DND-41 (cell line): ENCODE results near the gene DLX2.
"Not testable (repeated sequence)": the region's sequence is repeated elsewhere in the genome, so short reads cannot be mapped to it uniquely, and the experiment has no call there.

ENCODE experiments used
- ATAC-seq: fragments of 200-7000 bp; cut with Tn5 transposase; 3 replicates; pipeline ENCODE4 v1.9.1; 2021; ENCODE audit warnings: low read depth; ENCODE audit not compliant: insufficient read depth
- DNase-seq: peaks from one replicate; pipeline ENCODE4 v3.0.0-alpha.2; 2020
- H2AFZ ChIP-seq: 2 replicates; pipeline ENCODE4 v1.6.0; 2012; ENCODE audit warnings: low read depth, low read length
- H3K27ac ChIP-seq: 2 replicates; pipeline ENCODE4 v1.5.1; 2012; ENCODE audit warnings: low read length, inconsistent platforms
- H3K27me3 ChIP-seq: fragments of 200-600 bp; sonication (generic); 2 replicates; pipeline ENCODE4 v1.6.0; 2012; ENCODE audit warnings: low read length, mild to moderate bottlenecking, inconsistent platforms; ENCODE audit not compliant: insufficient read depth, poor library complexity
- H3K36me3 ChIP-seq: 2 replicates; pipeline ENCODE4 v1.5.1; 2012; ENCODE audit warnings: low read length, inconsistent platforms; ENCODE audit not compliant: insufficient read depth
- H3K4me1 ChIP-seq: 2 replicates; pipeline ENCODE4 v1.5.1; 2012; ENCODE audit warnings: mild to moderate bottlenecking, low read length; ENCODE audit not compliant: insufficient read depth
- H3K4me2 ChIP-seq: 2 replicates; pipeline ENCODE4 v1.6.0; 2012; ENCODE audit warnings: mild to moderate bottlenecking, moderate library complexity, low read length, inconsistent platforms; ENCODE audit not compliant: insufficient read depth
- H3K4me3 ChIP-seq, 2 experiments: fragments of 200-600 bp in 1 of 2; shearing (Covaris generic) in 1 of 2; 2 replicates each; pipeline ENCODE4 v1.5.1; 2012 to 2016; ENCODE audit warnings: inconsistent platforms in 2 of 2, low read length in 2 of 2, mild to moderate bottlenecking in 2 of 2, low read depth in 1 of 2, moderate library complexity in 1 of 2
- H3K79me2 ChIP-seq: 2 replicates; pipeline ENCODE4 v1.6.0; 2012; ENCODE audit warnings: low read length, inconsistent platforms; ENCODE audit not compliant: insufficient read depth
- H3K9ac ChIP-seq: 2 replicates; pipeline ENCODE4 v1.6.0; 2012; ENCODE audit warnings: low read depth, mild to moderate bottlenecking, inconsistent platforms, low read length, moderate library complexity
- H3K9me3 ChIP-seq: 2 replicates; pipeline ENCODE4 v1.5.1; 2012; ENCODE audit warnings: low read length, moderate library complexity, mild to moderate bottlenecking, inconsistent platforms; ENCODE audit not compliant: insufficient read depth, severe bottlenecking
- H4K20me1 ChIP-seq: 2 replicates; pipeline ENCODE4 v1.6.0; 2012; ENCODE audit warnings: low read length; ENCODE audit not compliant: insufficient read depth
- EZH2 ChIP-seq: IDR thresholded peaks from 3 replicates; pipeline ENCODE4 v1.6.1; 2012; ENCODE audit warnings: borderline replicate concordance, low read depth, mild to moderate bottlenecking, moderate library complexity, low read length, inconsistent platforms; ENCODE audit not compliant: severe bottlenecking
- TF ChIP-seq, protein P1 (sequence below): IDR thresholded peaks from 2 replicates; pipeline ENCODE4 v1.5.1; 2012; ENCODE audit warnings: borderline replicate concordance, low read length, moderate library complexity, mild to moderate bottlenecking; ENCODE audit not compliant: poor library complexity, severe bottlenecking; ENCODE audit errors: extremely low read depth

The DLX2 gene

DNA sequence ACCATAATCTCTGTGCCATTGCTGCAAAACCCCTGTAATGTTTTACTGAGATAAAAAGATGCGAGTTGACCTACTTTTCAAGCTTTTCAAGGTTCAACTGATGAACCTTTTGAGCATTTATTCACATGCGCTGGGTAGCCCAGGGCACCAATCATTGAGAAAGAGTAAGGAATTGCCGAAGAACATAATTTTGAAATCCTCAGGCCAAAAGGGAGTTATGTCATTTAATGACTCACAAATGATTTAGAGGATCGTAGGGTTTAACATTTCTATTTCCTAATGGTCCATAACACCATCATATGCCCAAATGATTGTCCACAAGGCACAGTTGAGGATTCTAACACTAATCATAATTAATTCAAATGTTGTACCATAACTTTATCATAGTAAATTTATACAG lies 37.6 kb downstream of the DLX2 start:
- H3K4me1 ChIP-seq: no peaks in the 10 kb centered on the region
- no peaks in the 10 kb centered on the region for H3K9me3 ChIP-seq
- H4K20me1 ChIP-seq: no peaks in the 10 kb centered on the region
- TF ChIP-seq, protein P1, sequence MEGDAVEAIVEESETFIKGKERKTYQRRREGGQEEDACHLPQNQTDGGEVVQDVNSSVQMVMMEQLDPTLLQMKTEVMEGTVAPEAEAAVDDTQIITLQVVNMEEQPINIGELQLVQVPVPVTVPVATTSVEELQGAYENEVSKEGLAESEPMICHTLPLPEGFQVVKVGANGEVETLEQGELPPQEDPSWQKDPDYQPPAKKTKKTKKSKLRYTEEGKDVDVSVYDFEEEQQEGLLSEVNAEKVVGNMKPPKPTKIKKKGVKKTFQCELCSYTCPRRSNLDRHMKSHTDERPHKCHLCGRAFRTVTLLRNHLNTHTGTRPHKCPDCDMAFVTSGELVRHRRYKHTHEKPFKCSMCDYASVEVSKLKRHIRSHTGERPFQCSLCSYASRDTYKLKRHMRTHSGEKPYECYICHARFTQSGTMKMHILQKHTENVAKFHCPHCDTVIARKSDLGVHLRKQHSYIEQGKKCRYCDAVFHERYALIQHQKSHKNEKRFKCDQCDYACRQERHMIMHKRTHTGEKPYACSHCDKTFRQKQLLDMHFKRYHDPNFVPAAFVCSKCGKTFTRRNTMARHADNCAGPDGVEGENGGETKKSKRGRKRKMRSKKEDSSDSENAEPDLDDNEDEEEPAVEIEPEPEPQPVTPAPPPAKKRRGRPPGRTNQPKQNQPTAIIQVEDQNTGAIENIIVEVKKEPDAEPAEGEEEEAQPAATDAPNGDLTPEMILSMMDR: no peak
- no peak for TF ChIP-seq EZH2
- no peaks in the 10 kb centered on the region for H3K36me3 ChIP-seq
- H3K27ac ChIP-seq: no peak overlapping the region
- H3K79me2 ChIP-seq: no peaks in the 10 kb centered on the region
- no peak overlapping the region for H3K9ac ChIP-seq
- H3K27me3 ChIP-seq: no peaks in the 10 kb centered on the region
- ATAC-seq (no peak), DNase-seq (no peak)
- H2AFZ ChIP-seq: no peak overlapping the region
- H3K4me3 ChIP-seq: no peak overlapping the region
- no peak overlapping the region for H3K4me2 ChIP-seq

DNA sequence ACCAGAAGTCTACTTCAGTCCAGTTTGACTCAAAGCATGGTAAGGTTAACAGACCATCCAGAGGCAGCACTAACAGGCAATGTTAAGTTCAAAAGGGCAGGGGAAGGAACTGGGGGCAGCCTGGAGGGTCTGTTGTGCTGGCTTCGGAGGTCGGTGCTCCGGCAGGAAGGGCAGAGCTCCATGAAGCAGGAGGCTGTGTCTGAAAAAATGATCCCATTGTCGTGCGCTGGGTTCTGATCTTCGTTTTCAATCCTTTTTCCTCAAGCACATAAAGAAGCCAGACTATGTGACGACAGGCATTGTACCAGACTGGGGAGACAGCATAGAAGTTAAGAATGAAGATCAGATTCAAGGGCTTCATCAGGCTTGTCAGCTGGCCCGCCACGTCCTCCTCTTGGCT lies 39.3 kb downstream of the DLX2 start:
- TF ChIP-seq EZH2: no peak
- TF ChIP-seq, protein P1: no peak
- Histone ChIP-seq H3K4me1 (no peaks in the 10 kb centered on the region), H3K9ac (no peak overlapping the region), H3K4me2 (no peak overlapping the region), H3K36me3 (no peaks in the 10 kb centered on the region), H3K4me3 (no peak overlapping the region), H3K27me3 (no peaks in the 10 kb centered on the region), H4K20me1 (no peaks in the 10 kb centered on the region), H3K9me3 (no peaks in the 10 kb centered on the region), H3K79me2 (no peaks in the 10 kb centered on the region), H3K27ac (no peak overlapping the region), H2AFZ (no peak overlapping the region)
- DNase-seq (no peak), ATAC-seq (no peak)

DNA sequence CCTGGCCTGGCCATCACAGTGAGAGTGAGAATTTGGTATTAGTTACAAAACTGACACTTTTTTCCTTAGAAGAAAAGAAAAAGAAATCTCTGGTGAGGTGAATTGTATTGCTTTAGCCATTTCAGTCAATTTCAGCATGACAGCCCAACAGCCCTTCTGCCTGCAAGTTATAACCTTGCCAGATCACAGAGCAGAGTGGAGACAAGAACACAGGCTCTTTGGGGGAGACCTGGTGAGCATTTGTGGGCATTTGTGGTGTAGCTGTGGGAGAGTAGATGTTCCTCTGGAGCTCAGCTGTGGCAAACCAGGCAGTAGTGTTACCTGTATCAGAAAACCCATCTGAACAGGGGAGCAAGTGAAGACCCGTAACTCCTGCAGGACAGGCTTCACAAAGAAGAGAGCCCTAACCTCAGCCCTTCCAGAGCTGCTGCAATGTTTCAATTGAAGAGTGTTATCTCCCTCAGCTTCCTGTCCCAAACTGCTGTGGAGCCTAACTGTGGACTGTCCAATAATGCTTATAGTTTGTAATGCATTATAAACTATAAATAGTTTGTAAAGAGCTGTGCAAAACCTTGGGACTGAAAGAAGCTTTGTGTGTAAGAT lies 40.2 kb downstream of the DLX2 start:
- Histone ChIP-seq H3K36me3 (no peaks in the 10 kb centered on the region), H3K27ac (no peak overlapping the region), H3K27me3 (no peaks in the 10 kb centered on the region), H3K9ac (no peak overlapping the region), H2AFZ (no peak overlapping the region), H3K79me2 (no peaks in the 10 kb centered on the region), H3K4me3 (no peak overlapping the region), H3K4me1 (no peaks in the 10 kb centered on the region), H4K20me1 (no peaks in the 10 kb centered on the region), H3K9me3 (no peaks in the 10 kb centered on the region), H3K4me2 (no peak overlapping the region)
- DNase-seq (no peak), ATAC-seq (no peak)
- no peak for TF ChIP-seq EZH2
- TF ChIP-seq, protein P1: no peak

DNA sequence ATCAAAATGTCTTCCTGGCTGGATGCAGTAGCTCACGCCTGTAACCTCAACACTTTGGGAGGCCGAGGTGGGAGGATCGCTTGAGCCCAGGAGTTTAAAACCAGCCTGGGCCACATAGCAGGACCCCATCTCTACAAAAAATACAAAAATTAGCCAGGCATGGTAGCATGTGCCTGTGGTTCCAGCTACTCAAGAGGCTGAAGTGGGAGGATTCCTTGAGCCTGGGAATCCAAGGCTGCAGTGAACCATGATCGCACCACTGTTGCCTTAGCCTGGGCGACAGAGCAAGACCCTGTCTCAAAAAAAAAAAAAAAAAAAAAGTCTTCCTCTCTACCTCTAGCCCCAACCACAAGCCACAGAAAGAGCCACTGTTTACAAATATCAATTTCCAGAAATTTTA lies 42.6 kb downstream of the DLX2 start:
- H3K36me3 ChIP-seq, H3K79me2 ChIP-seq, H4K20me1 ChIP-seq, H3K4me3 ChIP-seq, H3K27ac ChIP-seq, H3K4me1 ChIP-seq, H3K27me3 ChIP-seq, H3K9me3 ChIP-seq, H3K9ac ChIP-seq, H3K4me2 ChIP-seq, ATAC-seq, H2AFZ ChIP-seq, DNase-seq: not testable (repeated sequence)
